Fibroblast of pulmonary artery (primary cell): ENCODE measurements around the gene CAMTA1.
"Not testable (repeated sequence)": the region's sequence is repeated elsewhere in the genome, so short reads cannot be mapped to it uniquely, and the experiment has no call there.

ENCODE experiments used
- DNase-seq: peaks from one replicate; pipeline ENCODE4 v3.0.0-alpha.2; 2010; ENCODE audit warnings: low read depth
- H3K4me3 ChIP-seq: replicated peaks from 2 replicates; pipeline ENCODE4 v1.5.1; 2011; ENCODE audit warnings: low read depth, mild to moderate bottlenecking, control low read depth, low read length, moderate library complexity
- TF ChIP-seq, protein P1 (sequence below): IDR thresholded peaks from 2 replicates; pipeline ENCODE4 v1.5.1; 2011; ENCODE audit warnings: mild to moderate bottlenecking, control low read depth, low read length, inconsistent platforms; ENCODE audit errors: missing control alignments

CAMTA1 gene

DNA sequence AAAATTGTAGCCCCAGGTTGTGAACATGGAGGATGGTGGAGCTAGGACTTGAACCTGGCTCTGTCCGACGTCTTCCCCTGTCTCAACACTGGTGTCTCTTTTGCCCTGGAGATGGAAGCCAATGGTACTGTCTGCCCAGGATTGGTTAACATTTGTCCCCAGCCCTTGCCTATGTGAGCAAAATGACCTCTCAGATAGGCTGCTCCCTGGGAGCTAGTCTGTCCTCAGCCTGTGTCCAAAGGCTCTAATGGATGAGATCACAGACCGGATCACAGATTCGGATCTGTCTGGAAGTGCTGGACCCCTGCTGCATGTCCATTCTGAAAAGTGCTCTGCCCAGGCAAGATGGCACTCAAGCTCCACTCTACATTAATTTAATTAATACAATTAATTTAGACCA is 591.4 kb downstream of the CAMTA1 start:
- TF ChIP-seq, protein P1, sequence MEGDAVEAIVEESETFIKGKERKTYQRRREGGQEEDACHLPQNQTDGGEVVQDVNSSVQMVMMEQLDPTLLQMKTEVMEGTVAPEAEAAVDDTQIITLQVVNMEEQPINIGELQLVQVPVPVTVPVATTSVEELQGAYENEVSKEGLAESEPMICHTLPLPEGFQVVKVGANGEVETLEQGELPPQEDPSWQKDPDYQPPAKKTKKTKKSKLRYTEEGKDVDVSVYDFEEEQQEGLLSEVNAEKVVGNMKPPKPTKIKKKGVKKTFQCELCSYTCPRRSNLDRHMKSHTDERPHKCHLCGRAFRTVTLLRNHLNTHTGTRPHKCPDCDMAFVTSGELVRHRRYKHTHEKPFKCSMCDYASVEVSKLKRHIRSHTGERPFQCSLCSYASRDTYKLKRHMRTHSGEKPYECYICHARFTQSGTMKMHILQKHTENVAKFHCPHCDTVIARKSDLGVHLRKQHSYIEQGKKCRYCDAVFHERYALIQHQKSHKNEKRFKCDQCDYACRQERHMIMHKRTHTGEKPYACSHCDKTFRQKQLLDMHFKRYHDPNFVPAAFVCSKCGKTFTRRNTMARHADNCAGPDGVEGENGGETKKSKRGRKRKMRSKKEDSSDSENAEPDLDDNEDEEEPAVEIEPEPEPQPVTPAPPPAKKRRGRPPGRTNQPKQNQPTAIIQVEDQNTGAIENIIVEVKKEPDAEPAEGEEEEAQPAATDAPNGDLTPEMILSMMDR, result no peak
- no peak for DNase-seq
- H3K4me3 ChIP-seq, result no peak overlapping the region

DNA sequence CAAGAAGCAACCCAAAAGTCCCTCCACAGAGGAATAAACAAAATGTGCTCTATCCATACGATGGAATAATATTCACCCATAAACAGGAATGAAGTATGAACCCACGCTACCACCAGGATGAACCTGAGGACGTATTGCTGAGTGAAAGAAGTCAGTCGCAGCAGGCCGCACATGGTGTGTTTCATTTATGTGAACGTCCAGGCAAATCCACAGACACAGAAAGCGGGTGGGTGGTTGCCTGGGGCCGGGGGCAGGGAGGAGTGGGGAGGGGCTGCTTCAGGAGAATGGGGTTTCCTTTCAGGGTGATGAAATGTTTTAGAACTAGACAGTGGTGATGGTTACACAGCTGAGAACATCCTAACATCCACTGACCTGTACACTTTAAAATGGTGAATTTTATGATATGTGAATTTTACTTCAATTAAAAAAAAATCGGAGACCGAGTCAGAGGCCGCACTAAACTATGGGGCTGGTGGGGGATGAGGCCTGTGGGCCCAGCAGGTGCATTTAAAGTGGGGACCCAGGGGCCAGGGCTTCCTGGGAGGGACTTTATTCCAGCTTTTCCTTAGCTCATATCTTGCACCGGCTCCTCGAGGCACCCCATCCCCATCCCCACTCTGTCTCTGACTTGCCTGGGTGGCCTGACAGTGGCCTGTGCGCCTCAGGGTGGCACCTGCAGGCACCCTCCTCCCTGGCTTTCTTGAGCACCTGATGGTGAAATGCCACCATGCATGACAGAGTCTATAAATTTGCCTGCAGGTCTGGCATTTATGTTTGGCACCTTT is 593.3 kb downstream of the CAMTA1 start:
- H3K4me3 ChIP-seq, result no peak overlapping the region
- no peak for DNase-seq
- TF ChIP-seq, protein P1, result no peak

DNA sequence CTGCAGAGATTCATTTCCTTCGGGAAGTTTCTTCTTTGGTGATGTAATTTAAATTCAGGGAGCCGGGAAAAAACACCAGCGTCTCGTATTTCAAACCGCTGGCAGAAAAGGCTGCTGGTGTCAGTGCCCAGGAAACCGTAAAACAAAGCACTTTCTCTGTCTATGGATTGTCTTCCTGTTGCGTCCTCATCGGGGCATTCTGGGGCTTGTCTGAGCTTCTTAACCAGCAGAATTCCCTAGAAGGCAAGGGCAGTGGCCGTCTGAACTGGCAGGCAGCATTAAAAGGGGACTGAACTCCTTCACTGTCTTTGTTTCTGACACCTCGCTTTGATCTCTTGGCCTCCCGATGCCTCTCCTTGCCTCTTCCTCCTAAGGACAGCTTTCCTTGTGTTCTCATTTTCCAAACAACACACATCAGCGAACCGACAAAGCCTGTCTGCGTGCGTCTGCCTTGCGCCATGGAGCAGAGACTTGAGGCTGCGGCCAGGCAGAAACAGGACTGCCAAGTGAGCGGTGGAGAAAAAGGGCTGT is 594.3 kb downstream of the CAMTA1 start:
- peak; percentile 80 for DNase-seq
- H3K4me3 ChIP-seq, result peak overlapping the region; percentile 24
- TF ChIP-seq, protein P1, result no peak

DNA sequence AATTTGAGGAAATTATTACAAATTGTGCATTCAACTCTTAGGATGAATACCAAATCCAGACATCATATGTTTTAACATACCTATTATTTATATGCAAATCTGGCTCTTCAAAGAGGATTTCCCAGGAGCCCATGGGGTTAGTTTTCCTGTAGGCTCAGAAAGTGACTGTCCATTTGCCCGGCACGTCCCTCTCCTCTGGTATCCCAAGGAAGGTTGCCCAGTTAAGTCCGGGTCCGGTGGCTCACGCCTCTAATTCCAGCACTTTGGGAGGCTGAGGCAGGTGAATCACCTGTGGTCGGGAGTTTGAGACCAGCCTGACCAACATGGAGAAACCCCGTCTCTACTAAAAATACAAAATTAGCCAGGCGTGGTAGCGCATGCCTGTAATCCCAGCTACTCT is 594.8 kb downstream of the CAMTA1 start:
- DNase-seq, H3K4me3 ChIP-seq: not testable (repeated sequence)

DNA sequence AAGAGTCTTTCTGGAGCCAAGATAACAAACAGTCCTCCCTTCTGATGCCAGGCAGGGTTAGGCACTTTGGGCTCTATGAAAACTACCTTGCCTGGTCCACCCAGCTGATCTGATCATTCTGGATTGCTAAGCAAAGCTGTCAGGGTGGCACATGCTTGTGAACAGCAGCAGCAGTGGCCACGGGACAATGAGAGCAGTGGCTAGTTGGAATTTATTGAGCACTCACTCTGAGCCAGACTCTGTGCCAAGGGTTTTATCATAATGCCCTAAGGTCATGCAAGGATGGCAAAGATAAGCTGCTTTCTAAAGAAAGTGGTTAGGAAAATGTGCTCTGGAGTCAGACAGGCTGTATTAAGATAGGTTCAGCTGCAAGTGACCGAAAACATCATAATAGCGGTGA is 595.5 kb downstream of the CAMTA1 start:
- TF ChIP-seq, protein P1, result no peak
- no peak for DNase-seq
- no peak overlapping the region for H3K4me3 ChIP-seq

DNA sequence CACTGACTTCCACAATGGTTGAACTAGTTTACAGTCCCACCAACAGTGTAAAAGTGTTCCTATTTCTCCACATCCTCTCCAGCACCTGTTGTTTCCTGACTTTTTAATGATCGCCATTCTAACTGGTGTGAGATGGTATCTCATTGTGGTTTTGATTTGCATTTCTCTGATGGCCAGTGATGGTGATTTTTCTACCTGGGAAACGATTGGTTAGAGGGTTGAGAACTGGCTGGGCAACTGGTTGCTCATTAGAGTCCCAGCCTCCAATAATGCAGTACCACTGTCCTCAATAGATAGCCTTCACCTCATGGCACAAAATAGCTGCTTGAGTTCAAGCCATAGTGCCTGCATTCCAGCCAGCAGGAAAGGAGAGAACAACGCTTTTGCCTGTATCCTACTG is 596.5 kb downstream of the CAMTA1 start:
- DNase-seq, H3K4me3 ChIP-seq: not testable (repeated sequence)

- TF ChIP-seq, protein P1, result no peak
- DNase-seq, result no peak
- H3K4me3 ChIP-seq, result no peak overlapping the region
These were observed 597.7 kb downstream of the CAMTA1 start for GRCh38 chr1:7382971-7383370.

DNA sequence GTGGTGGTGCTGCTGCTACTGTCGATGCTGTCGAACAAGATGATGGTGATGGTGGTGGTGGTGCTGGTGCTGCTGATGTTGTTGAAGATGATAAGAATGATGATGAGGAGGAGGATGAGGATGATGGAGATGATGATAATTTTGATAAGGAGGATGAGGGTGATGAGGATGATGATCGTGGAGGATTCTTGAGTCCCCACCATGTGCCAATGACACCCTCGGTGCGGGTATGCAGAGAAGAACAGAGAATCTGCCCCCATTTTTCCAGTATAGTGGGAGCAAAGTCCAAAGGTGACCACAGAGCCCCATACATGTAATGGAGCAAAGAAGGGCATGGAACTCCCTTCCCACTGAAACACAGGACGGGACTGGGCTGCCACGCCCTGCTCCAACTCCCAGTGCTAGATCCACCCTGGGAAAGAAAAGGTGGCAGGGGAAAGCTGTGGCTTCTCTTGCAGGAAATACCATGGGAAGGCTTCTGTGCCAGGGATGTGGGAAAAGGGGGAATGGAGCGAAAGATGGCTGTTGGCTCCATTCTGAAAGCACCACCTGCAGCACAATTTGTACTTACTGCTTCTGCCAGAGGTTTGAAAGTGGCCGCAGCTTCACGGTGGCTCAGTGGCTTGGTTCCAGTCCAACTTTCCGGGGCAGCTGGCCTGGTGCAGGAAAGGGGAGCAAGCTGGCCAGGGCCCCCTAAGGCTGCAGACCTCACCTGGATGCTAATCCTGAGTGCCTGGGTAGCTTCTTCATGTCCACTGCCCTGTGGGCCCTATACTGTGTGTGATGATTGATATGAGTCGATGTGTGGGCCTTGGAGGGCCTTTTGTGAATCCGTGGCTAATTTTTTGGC is 598.6 kb downstream of the CAMTA1 start:
- DNase-seq, result no peak
- TF ChIP-seq, protein P1, result no peak
- H3K4me3 ChIP-seq, result no peak overlapping the region
